Measurements from ENCODE around the gene MTCL1. TPM values are rescaled to one million over a fixed set of nuclear protein-coding genes. Genes with fewer than 3 reads are reported as not detected.

MTCL1 gene
- total RNA-seq, 1 donor from 2014 or later = 59.3 TPM

GRCh38 chr18:8778824-8779223, 73.5 kb downstream of the MTCL1 start:
- H3K4me3 ChIP-seq (ENCODE audit: insufficient read depth, low read depth, low read length) = no peak overlapping the region
- H3K9ac ChIP-seq (ENCODE audit: low read length) = no peak overlapping the region
- no peak overlapping the region for H3K27ac ChIP-seq (ENCODE audit: low read depth, low read length)
- Mint-ChIP-seq H3K4me1 (ENCODE audit: low read depth, unreplicated experiment) (peaks cover 17% of the 10 kb centered on the region), H3K36me3 (ENCODE audit: low read depth, unreplicated experiment) (peaks cover 9% of the 10 kb centered on the region), H3K4me3 (ENCODE audit: unreplicated experiment) (no peak overlapping the region), H3K9me3 (ENCODE audit: unreplicated experiment) (no peaks in the 10 kb centered on the region), H3K27ac (ENCODE audit: unreplicated experiment) (no peak overlapping the region), H3K27me3 (ENCODE audit: low read depth, unreplicated experiment) (no peaks in the 10 kb centered on the region)
- H3K79me2 ChIP-seq (ENCODE audit: insufficient read depth, low read length) = peaks cover 17% of the 10 kb centered on the region
- H3K4me1 ChIP-seq (ENCODE audit: insufficient read depth, low read length) = no peaks in the 10 kb centered on the region
- no peak overlapping the region for H3K4me2 ChIP-seq (ENCODE audit: low read length)
- no peak for DNase-seq (ENCODE audit: low read depth)
- peaks cover 5% of the 10 kb centered on the region for H4K20me1 ChIP-seq (ENCODE audit: insufficient read depth, low read length)
- FAIRE-seq = no peak
- H3K9me3 ChIP-seq (ENCODE audit: insufficient read depth, low read depth, low read length) = no peaks in the 10 kb centered on the region
- no peak for TF ChIP-seq EZH2 (IDR thresholded peaks at IDR 0.05; ENCODE audit: insufficient read depth, low read length)
- TF ChIP-seq, protein P1, sequence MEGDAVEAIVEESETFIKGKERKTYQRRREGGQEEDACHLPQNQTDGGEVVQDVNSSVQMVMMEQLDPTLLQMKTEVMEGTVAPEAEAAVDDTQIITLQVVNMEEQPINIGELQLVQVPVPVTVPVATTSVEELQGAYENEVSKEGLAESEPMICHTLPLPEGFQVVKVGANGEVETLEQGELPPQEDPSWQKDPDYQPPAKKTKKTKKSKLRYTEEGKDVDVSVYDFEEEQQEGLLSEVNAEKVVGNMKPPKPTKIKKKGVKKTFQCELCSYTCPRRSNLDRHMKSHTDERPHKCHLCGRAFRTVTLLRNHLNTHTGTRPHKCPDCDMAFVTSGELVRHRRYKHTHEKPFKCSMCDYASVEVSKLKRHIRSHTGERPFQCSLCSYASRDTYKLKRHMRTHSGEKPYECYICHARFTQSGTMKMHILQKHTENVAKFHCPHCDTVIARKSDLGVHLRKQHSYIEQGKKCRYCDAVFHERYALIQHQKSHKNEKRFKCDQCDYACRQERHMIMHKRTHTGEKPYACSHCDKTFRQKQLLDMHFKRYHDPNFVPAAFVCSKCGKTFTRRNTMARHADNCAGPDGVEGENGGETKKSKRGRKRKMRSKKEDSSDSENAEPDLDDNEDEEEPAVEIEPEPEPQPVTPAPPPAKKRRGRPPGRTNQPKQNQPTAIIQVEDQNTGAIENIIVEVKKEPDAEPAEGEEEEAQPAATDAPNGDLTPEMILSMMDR (IDR thresholded peaks at IDR 0.05; ENCODE audit: insufficient read depth, low read depth, low read length) = no peak
- peaks cover 19% of the 10 kb centered on the region for H3K36me3 ChIP-seq (ENCODE audit: insufficient read depth, low read length)
- no peaks in the 10 kb centered on the region for H3K27me3 ChIP-seq (ENCODE audit: insufficient read depth, low read length)
- H2AFZ ChIP-seq (ENCODE audit: low read depth, low read length) = no peak overlapping the region

- H4K20me1 ChIP-seq (ENCODE audit: insufficient read depth, low read length) = peaks cover 5% of the 10 kb centered on the region
- no peak overlapping the region for H3K27ac ChIP-seq (ENCODE audit: low read depth, low read length)
- no peak overlapping the region for H3K9ac ChIP-seq (ENCODE audit: low read length)
- TF ChIP-seq EZH2 (IDR thresholded peaks at IDR 0.05; ENCODE audit: insufficient read depth, low read length) = no peak
- TF ChIP-seq, protein P1 (IDR thresholded peaks at IDR 0.05; ENCODE audit: insufficient read depth, low read depth, low read length) = no peak
- peaks cover 17% of the 10 kb centered on the region for H3K4me1 Mint-ChIP-seq (ENCODE audit: low read depth, unreplicated experiment)
- peaks cover 19% of the 10 kb centered on the region for H3K36me3 ChIP-seq (ENCODE audit: insufficient read depth, low read length)
- no peaks in the 10 kb centered on the region for H3K27me3 Mint-ChIP-seq (ENCODE audit: low read depth, unreplicated experiment)
- FAIRE-seq = no peak
- H3K9me3 ChIP-seq (ENCODE audit: insufficient read depth, low read depth, low read length) = no peaks in the 10 kb centered on the region
- no peak overlapping the region for H3K4me3 Mint-ChIP-seq (ENCODE audit: unreplicated experiment)
- H3K79me2 ChIP-seq (ENCODE audit: insufficient read depth, low read length) = peaks cover 17% of the 10 kb centered on the region
- peaks cover 12% of the 10 kb centered on the region for H3K36me3 Mint-ChIP-seq (ENCODE audit: low read depth, unreplicated experiment)
- H3K4me2 ChIP-seq (ENCODE audit: low read length) = no peak overlapping the region
- no peaks in the 10 kb centered on the region for H3K9me3 Mint-ChIP-seq (ENCODE audit: unreplicated experiment)
- DNase-seq (ENCODE audit: low read depth) = no peak
- H2AFZ ChIP-seq (ENCODE audit: low read depth, low read length) = no peak overlapping the region
- no peaks in the 10 kb centered on the region for H3K4me1 ChIP-seq (ENCODE audit: insufficient read depth, low read length)
- no peak overlapping the region for H3K4me3 ChIP-seq (ENCODE audit: insufficient read depth, low read depth, low read length)
- no peaks in the 10 kb centered on the region for H3K27me3 ChIP-seq (ENCODE audit: insufficient read depth, low read length)
- H3K27ac Mint-ChIP-seq (ENCODE audit: unreplicated experiment) = no peak overlapping the region
These were observed 73.9 kb downstream of the MTCL1 start for GRCh38 chr18:8779251-8779650.

- Histone ChIP-seq H3K4me1 (ENCODE audit: insufficient read depth, low read length) (no peaks in the 10 kb centered on the region), H3K79me2 (ENCODE audit: insufficient read depth, low read length) (peaks cover 13% of the 10 kb centered on the region), H3K9me3 (ENCODE audit: insufficient read depth, low read depth, low read length) (no peaks in the 10 kb centered on the region), H3K27ac (ENCODE audit: low read depth, low read length) (no peak overlapping the region), H2AFZ (ENCODE audit: low read depth, low read length) (no peak overlapping the region), H3K36me3 (ENCODE audit: insufficient read depth, low read length) (peaks cover 18% of the 10 kb centered on the region), H3K9ac (ENCODE audit: low read length) (no peak overlapping the region), H3K4me2 (ENCODE audit: low read length) (no peak overlapping the region), H3K4me3 (ENCODE audit: insufficient read depth, low read depth, low read length) (no peak overlapping the region), H3K27me3 (ENCODE audit: insufficient read depth, low read length) (no peaks in the 10 kb centered on the region), H4K20me1 (ENCODE audit: insufficient read depth, low read length) (no peaks in the 10 kb centered on the region)
- H3K4me1 Mint-ChIP-seq (ENCODE audit: low read depth, unreplicated experiment) = peaks cover 17% of the 10 kb centered on the region
- peaks cover 15% of the 10 kb centered on the region for H3K36me3 Mint-ChIP-seq (ENCODE audit: low read depth, unreplicated experiment)
- DNase-seq (ENCODE audit: low read depth) = no peak
- H3K27ac Mint-ChIP-seq (ENCODE audit: unreplicated experiment) = no peak overlapping the region
- H3K4me3 Mint-ChIP-seq (ENCODE audit: unreplicated experiment) = no peak overlapping the region
- H3K9me3 Mint-ChIP-seq (ENCODE audit: unreplicated experiment) = no peaks in the 10 kb centered on the region
- TF ChIP-seq, protein P1 (IDR thresholded peaks at IDR 0.05; ENCODE audit: insufficient read depth, low read depth, low read length) = no peak
- no peak for FAIRE-seq
- H3K27me3 Mint-ChIP-seq (ENCODE audit: low read depth, unreplicated experiment) = no peaks in the 10 kb centered on the region
These were observed 74.9 kb downstream of the MTCL1 start for GRCh38 chr18:8780227-8780626.
